ENCODE data around the gene CYP2S1.
"Not testable (repeated sequence)": the region's sequence is repeated elsewhere in the genome, so short reads cannot be mapped to it uniquely, and the experiment has no call there.

CYP2S1 gene

GRCh38 chr19:41226874-41227390 lies 33.9 kb downstream of the CYP2S1 start:
- TF ChIP-seq CTCF (IDR thresholded peaks at IDR 0.05; ENCODE audit: low read depth, low read length, missing control alignments), result no peak
- no peak for DNase-seq
- H3K27ac ChIP-seq, result peak overlapping the region; percentile 97
- H3K27me3 ChIP-seq (replicated peaks), result no peaks in the 10 kb centered on the region
- H3K4me3 ChIP-seq (ENCODE audit: low read depth, low read length), result peak overlapping the region; percentile 31
- in situ Hi-C loops (cut with HindIII; ENCODE audit: low pct_ligation_motif_present, low sequenced_read_pairs), result no loop called here
- H3K36me3 ChIP-seq (replicated peaks), result peaks cover 29% of the 10 kb centered on the region

- in situ Hi-C loops (cut with HindIII; ENCODE audit: low pct_ligation_motif_present, low sequenced_read_pairs), result no loop called here
- Histone ChIP-seq H3K27ac (no peak overlapping the region), H3K36me3 (replicated peaks) (peaks cover 31% of the 10 kb centered on the region), H3K27me3 (replicated peaks) (no peaks in the 10 kb centered on the region), H3K4me3 (ENCODE audit: low read depth, low read length) (no peak overlapping the region)
- no peak for TF ChIP-seq CTCF (IDR thresholded peaks at IDR 0.05; ENCODE audit: low read depth, low read length, missing control alignments)
- DNase-seq, result no peak
Measured at GRCh38 chr19:41228486-41228885, 35.5 kb downstream of the CYP2S1 start.

GRCh38 chr19:41229338-41229737 lies 36.3 kb downstream of the CYP2S1 start:
- peak; percentile 35 for DNase-seq
- H3K27me3 ChIP-seq (replicated peaks); H3K27ac ChIP-seq; H3K4me3 ChIP-seq (ENCODE audit: low read depth, low read length); in situ Hi-C loops (cut with HindIII; ENCODE audit: low pct_ligation_motif_present, low sequenced_read_pairs): not testable (repeated sequence)
- peaks cover 39% of the 10 kb centered on the region for H3K36me3 ChIP-seq (replicated peaks)

GRCh38 chr19:41230067-41230857 lies 37.2 kb downstream of the CYP2S1 start:
- in situ Hi-C loops (cut with HindIII; ENCODE audit: low pct_ligation_motif_present, low sequenced_read_pairs), result no loop called here
- Histone ChIP-seq H3K27ac (no peak overlapping the region), H3K27me3 (replicated peaks) (no peaks in the 10 kb centered on the region), H3K36me3 (replicated peaks) (peaks cover 42% of the 10 kb centered on the region), H3K4me3 (ENCODE audit: low read depth, low read length) (no peak overlapping the region)
- no peak for DNase-seq
- TF ChIP-seq CTCF (IDR thresholded peaks at IDR 0.05; ENCODE audit: low read depth, low read length, missing control alignments), result no peak

- H3K4me3 ChIP-seq (ENCODE audit: low read depth, low read length), result no peak overlapping the region
- H3K27me3 ChIP-seq (replicated peaks), result no peaks in the 10 kb centered on the region
- no peak for TF ChIP-seq CTCF (IDR thresholded peaks at IDR 0.05; ENCODE audit: low read depth, low read length, missing control alignments)
- no peak overlapping the region for H3K27ac ChIP-seq
- DNase-seq, result no peak
- H3K36me3 ChIP-seq (replicated peaks), result peaks cover 49% of the 10 kb centered on the region
- in situ Hi-C loops (cut with HindIII; ENCODE audit: low pct_ligation_motif_present, low sequenced_read_pairs), result no loop called here
Measured at GRCh38 chr19:41232686-41233085, 39.7 kb downstream of the CYP2S1 start.

- H3K27ac ChIP-seq, result no peak overlapping the region
- no peak for DNase-seq
- H3K27me3 ChIP-seq (replicated peaks), result no peaks in the 10 kb centered on the region
- no peak overlapping the region for H3K4me3 ChIP-seq (ENCODE audit: low read depth, low read length)
- in situ Hi-C loops (cut with HindIII; ENCODE audit: low pct_ligation_motif_present, low sequenced_read_pairs), result no loop called here
- H3K36me3 ChIP-seq (replicated peaks), result peaks cover 57% of the 10 kb centered on the region
- TF ChIP-seq CTCF (IDR thresholded peaks at IDR 0.05; ENCODE audit: low read depth, low read length, missing control alignments), result no peak
Measured at GRCh38 chr19:41233748-41234240, 40.8 kb downstream of the CYP2S1 start.
